ENCODE measurements around the gene BUB3.

The BUB3 gene

GRCh38 chr10:123203393-123204126, 49.4 kb downstream of the BUB3 start:
- Mint-ChIP-seq H3K9me3 (peaks cover 11% of the 10 kb centered on the region), H3K36me3 (peaks cover 18% of the 10 kb centered on the region), H3K27me3 (no peaks in the 10 kb centered on the region), H3K4me3 (no peak overlapping the region), H3K27ac (peak overlapping the region; percentile 3), H3K4me1 (peaks cover 23% of the 10 kb centered on the region)

- Mint-ChIP-seq H3K9me3 (peaks cover 11% of the 10 kb centered on the region), H3K4me1 (peaks cover 23% of the 10 kb centered on the region), H3K4me3 (no peak overlapping the region), H3K27ac (no peak overlapping the region), H3K27me3 (no peaks in the 10 kb centered on the region), H3K36me3 (peaks cover 18% of the 10 kb centered on the region)
Observed at GRCh38 chr10:123204127-123204461, 49.9 kb downstream of the BUB3 start.

GRCh38 chr10:123205041-123205440, 50.8 kb downstream of the BUB3 start:
- peaks cover 20% of the 10 kb centered on the region for H3K36me3 Mint-ChIP-seq
- no peak overlapping the region for H3K4me3 Mint-ChIP-seq
- H3K27ac Mint-ChIP-seq: no peak overlapping the region
- no peaks in the 10 kb centered on the region for H3K27me3 Mint-ChIP-seq
- H3K4me1 Mint-ChIP-seq: peaks cover 23% of the 10 kb centered on the region
- peaks cover 11% of the 10 kb centered on the region for H3K9me3 Mint-ChIP-seq

- no peak overlapping the region for H3K4me3 Mint-ChIP-seq
- peaks cover 19% of the 10 kb centered on the region for H3K9me3 Mint-ChIP-seq
- H3K27me3 Mint-ChIP-seq: no peaks in the 10 kb centered on the region
- no peak overlapping the region for H3K27ac Mint-ChIP-seq
- no peaks in the 10 kb centered on the region for H3K4me1 Mint-ChIP-seq
- peaks cover 30% of the 10 kb centered on the region for H3K36me3 Mint-ChIP-seq
Observed at GRCh38 chr10:123212063-123212462, 57.9 kb downstream of the BUB3 start.

GRCh38 chr10:123212640-123213039, 58.4 kb downstream of the BUB3 start:
- no peaks in the 10 kb centered on the region for H3K27me3 Mint-ChIP-seq
- H3K4me3 Mint-ChIP-seq: no peak overlapping the region
- peaks cover 31% of the 10 kb centered on the region for H3K36me3 Mint-ChIP-seq
- H3K27ac Mint-ChIP-seq: no peak overlapping the region
- H3K4me1 Mint-ChIP-seq: no peaks in the 10 kb centered on the region
- H3K9me3 Mint-ChIP-seq: peaks cover 19% of the 10 kb centered on the region

- Mint-ChIP-seq H3K27ac (no peak overlapping the region), H3K27me3 (no peaks in the 10 kb centered on the region), H3K36me3 (peaks cover 26% of the 10 kb centered on the region), H3K4me1 (no peaks in the 10 kb centered on the region), H3K9me3 (peaks cover 14% of the 10 kb centered on the region), H3K4me3 (no peak overlapping the region)
Observed at GRCh38 chr10:123213192-123213591, 59.0 kb downstream of the BUB3 start.

Measured in activated naive CD4-positive, alpha-beta T cell treated with anti-CD3 and anti-CD28 coated beads, Interleukin-2, amount 50 U/mL, for 24 hours (primary cell).